HepG2 (cell line): Measurements from ENCODE around the gene SLC22A31. TPM values are rescaled to one million over a fixed set of nuclear protein-coding genes. Genes with fewer than 3 reads are reported as not detected.

Experiments used
- ATAC-seq: fragments of 200-7000 bp; cut with Tn5 transposase; 3 replicates; pipeline ENCODE4 v1.9.1; 2020; ENCODE audit warnings: mild to moderate bottlenecking, moderate library complexity
- BruUV-seq: library from RNA; stranded (reverse); fragments of 400-500 nt; replicated peaks from 2 replicates; lab custom pipeline; 2021; lab: Mats Ljungman, UMichigan
- CTCF ChIA-PET: fragments of 300-600 bp; formaldehyde crosslinking; extraction: SDS; loops from one replicate; lab custom pipeline; 2021; ENCODE audit warnings: low total read pairs, inconsistent platforms, low intra/inter-chr PET ratio; lab: Yijun Ruan, JAX
- POLR2A ChIA-PET: fragments of 350-600 bp; sonication (Branson Sonifier 250); formaldehyde crosslinking; loops from one replicate; lab custom pipeline; 2020; ENCODE audit warnings: antibody characterized with exemption, inconsistent platforms; lab: Yijun Ruan, JAX
- DNase-seq: peaks from one replicate; pipeline ENCODE4 v3.0.0-alpha.2; 2015; ENCODE audit warnings: low spot score
- FAIRE-seq: peaks from 3 replicates; lab custom pipeline; 2011; peaks lifted over from hg19 to GRCh38; lab: Jason Lieb, UNC
- H2AFZ ChIP-seq: one replicate; pipeline ENCODE4 v1.6.1; 2011; ENCODE audit warnings: low read length, inconsistent platforms
- H3K27ac ChIP-seq: fragments of 300-600 bp; 3 replicates; pipeline ENCODE4 v1.8.0; 2011; ENCODE audit warnings: mixed run types, mild to moderate bottlenecking, mixed read lengths, low read length, inconsistent platforms; ENCODE audit not compliant: insufficient read depth; ENCODE audit errors: extremely low read length
- H3K27me3 ChIP-seq, 2 experiments: fragments of 200-600 bp in 1 of 2; 2 replicates in 1 of 2; 3 replicates in 1 of 2; pipeline versions ENCODE4 v1.6.0 to v1.8.0; 2011; ENCODE audit warnings: low read length in 2 of 2, mild to moderate bottlenecking in 2 of 2, moderate library complexity in 2 of 2, inconsistent platforms in 1 of 2; ENCODE audit not compliant: insufficient read depth in 2 of 2, control insufficient read depth in 1 of 2
- H3K36me3 ChIP-seq, 2 experiments: fragments of 200-600 bp in 1 of 2; replicated peaks in 1 of 2; 2 replicates in 1 of 2; 3 replicates in 1 of 2; pipeline versions ENCODE4 v1.5.1 to v1.8.0; 2011; ENCODE audit warnings: low read length in 2 of 2, inconsistent platforms in 1 of 2; ENCODE audit not compliant: insufficient read depth in 2 of 2, control insufficient read depth in 1 of 2
- H3K4me1 ChIP-seq: 2 replicates; pipeline ENCODE4 v1.5.1; 2012; ENCODE audit warnings: low read length, inconsistent platforms; ENCODE audit not compliant: insufficient read depth
- H3K4me2 ChIP-seq: 2 replicates; pipeline ENCODE4 v1.6.0; 2011; ENCODE audit warnings: low read depth, low read length, inconsistent platforms
- H3K4me3 ChIP-seq, 3 experiments: fragments of 200-600 bp in 1 of 3; sonication (generic), shearing (Covaris generic) in 1 of 3; replicated peaks in 1 of 3; 2 replicates each; pipeline ENCODE4 v1.5.1; 2011 to 2016; ENCODE audit warnings: low read length in 3 of 3, inconsistent platforms in 2 of 3, low read depth in 2 of 3, mild to moderate bottlenecking in 2 of 3, control low read depth in 1 of 3, mixed read lengths in 1 of 3; ENCODE audit not compliant: insufficient read depth in 1 of 3
- H3K79me2 ChIP-seq: one replicate; pipeline ENCODE4 v1.6.1; 2011; ENCODE audit warnings: low read length, inconsistent platforms; ENCODE audit not compliant: insufficient read depth
- H3K9ac ChIP-seq: 2 replicates; pipeline ENCODE4 v1.6.0; 2011; ENCODE audit warnings: mild to moderate bottlenecking, low read depth, low read length, inconsistent platforms; ENCODE audit not compliant: insufficient read depth
- H3K9me3 ChIP-seq: 2 replicates; pipeline ENCODE4 v1.5.1; 2012; ENCODE audit warnings: mild to moderate bottlenecking, low read length
- H4K20me1 ChIP-seq: 2 replicates; pipeline ENCODE4 v1.6.0; 2011; ENCODE audit warnings: inconsistent platforms, mild to moderate bottlenecking, low read length, moderate library complexity; ENCODE audit not compliant: insufficient read depth
- BHLHE40 ChIP-seq: IDR thresholded peaks from 2 replicates; pipeline ENCODE4 v1.6.1; 2011; ENCODE audit warnings: low read length, improper control_type of control experiment
- GRHL1 ChIP-seq: sonication (generic); formaldehyde crosslinking; conservative IDR thresholded peaks from 2 replicates; pipeline ENCODE4 v1.8.0; 2022; ENCODE audit warnings: missing genetic modification reagents
- MLXIP ChIP-seq: sonication (generic); formaldehyde crosslinking; IDR thresholded peaks from 2 replicates; pipeline ENCODE4 v1.9.0; 2021; ENCODE audit warnings: missing genetic modification reagents, borderline replicate concordance
- TBL1XR1 ChIP-seq: fragments of 150-350 bp; IDR thresholded peaks from 2 replicates; pipeline ENCODE4 v1.6.1; 2014; ENCODE audit warnings: borderline replicate concordance, low read length; ENCODE audit not compliant: partially characterized antibody
- THYN1 ChIP-seq: sonication (generic); formaldehyde crosslinking; IDR thresholded peaks from 2 replicates; pipeline ENCODE4 v1.8.1; 2023; ENCODE audit warnings: low read depth, mild to moderate bottlenecking, moderate library complexity, missing genetic modification reagents, borderline replicate concordance
- USF2 ChIP-seq, 2 experiments: sonication (generic) in 1 of 2; formaldehyde crosslinking in 1 of 2; IDR thresholded peaks; 2 replicates each; pipeline versions ENCODE4 v1.5.1 to v1.6.1; 2011 to 2020; ENCODE audit warnings: borderline replicate concordance in 1 of 2, low read depth in 1 of 2, low read length in 1 of 2, mild to moderate bottlenecking in 1 of 2, missing genetic modification reagents in 1 of 2, moderate library complexity in 1 of 2
- ZNF333 ChIP-seq: sonication (generic); formaldehyde crosslinking; IDR thresholded peaks from 2 replicates; pipeline ENCODE4 v1.4.0; 2020; ENCODE audit warnings: mild to moderate bottlenecking, missing genetic modification reagents, borderline replicate concordance
- ZNF597 ChIP-seq: sonication (generic); formaldehyde crosslinking; IDR thresholded peaks from 2 replicates; pipeline ENCODE4 v1.5.0; 2020; ENCODE audit warnings: missing genetic modification reagents
- ZNF639 ChIP-seq: conservative IDR thresholded peaks from 2 replicates; pipeline ENCODE4 v1.6.1; 2018; ENCODE audit warnings: missing genetic modification reagents
- ZNF691 ChIP-seq: sonication (generic); formaldehyde crosslinking; IDR thresholded peaks from 2 replicates; pipeline ENCODE4 v1.4.0; 2020; ENCODE audit warnings: missing genetic modification reagents, low read depth, mild to moderate bottlenecking, borderline replicate concordance
- ZNF746 ChIP-seq: sonication (generic); formaldehyde crosslinking; IDR thresholded peaks from 2 replicates; pipeline ENCODE4 v1.8.0; 2022; ENCODE audit warnings: mild to moderate bottlenecking, missing genetic modification reagents
- WGBS: methylation state at CpG from one replicate; pipeline ENCODE4 v1.1.6; 2017; ENCODE audit warnings: low lambda C conversion rate; 5-methylcytosine and 5-hydroxymethylcytosine counted together
- in situ Hi-C: cut with HindIII; loops from 2 replicates; pipeline ENCODE4 v1.10.0; 2017; ENCODE audit warnings: low pct_unique_long_range_greater_than_20kb; ENCODE audit not compliant: extremely low pct_ligation_motif_present
- intact Hi-C: fragments of 100-400 bp; cut with micrococcal nuclease; formaldehyde crosslinking; loops from one replicate; pipeline ENCODE4 v1.10.0; 2022; ENCODE audit not compliant: unreplicated experiment
- polyA plus RNA-seq, 8 experiments: library from polyadenylated mRNA; depleted of rRNA in 3 of 8; stranded (reverse) in 7 of 8; unstranded in 1 of 8; fragments of >200 nt; fragmentation: Illumina TruSeq in 4 of 8; extraction: Trizol in 4 of 8; gene quantifications; 2 replicates each; pipeline versions ENCODE4 v1.2.1 to v1.2.3, GENCODE V29; 2011 to 2016; ENCODE audit warnings: low read depth in 4 of 8, missing spikeins in 1 of 8, mixed read lengths in 1 of 8; ENCODE audit not compliant: insufficient read depth in 1 of 8
- total RNA-seq, 5 experiments: library from RNA; depleted of rRNA; stranded (reverse); fragments of >200 nt; fragmentation: Illumina TruSeq; extraction: Trizol; gene quantifications; 2 replicates each; pipeline ENCODE4 v1.2.3, GENCODE V29; 2016; ENCODE audit warnings: low read depth in 1 of 5

The SLC22A31 gene
- total and polyA plus RNA-seq, 2 of the 13 experiments (the other 11 are each of a cell fraction or from before 2014, with no cell fraction given) = 67.3 to 83.3 TPM

- Histone ChIP-seq H4K20me1 (peaks cover 44% of the 10 kb centered on the region), H3K4me1 (peaks cover 51% of the 10 kb centered on the region), H3K4me3 (no peak overlapping the region), H3K79me2 (peaks cover 6% of the 10 kb centered on the region), H3K27ac (peak overlapping the region; percentile 11), H3K4me2 (no peak overlapping the region), H3K9ac (no peak overlapping the region), H2AFZ (no peak overlapping the region), H3K27me3 (peaks cover 0 to 26% of the 10 kb centered on the region in 2 experiments; a peak in 4 of 5 replicates), H3K9me3 (no peaks in the 10 kb centered on the region), H3K36me3 (no peaks in the 10 kb centered on the region)
- 39% methylated on average over 12 of the region's 19 CpGs for WGBS
- intact Hi-C loops = loop anchor here (1.0 kb wide), 1 partner anchor 15 kb away; no protein-coding TSS in a partner anchor
- in situ Hi-C loops = no loop called here
- DNase-seq (no peak), FAIRE-seq (no peak), ATAC-seq (peak; percentile 0; the same call in 2 of the 3 replicates)
- ChIA-PET CTCF (interaction anchor here (1.3 kb wide), 1 partner anchor 29 kb away, joined by 5 read pairs; no protein-coding TSS in a partner anchor), POLR2A (interaction anchor here (0.7 to 1.5 kb wide), 5 partner anchors 10 to 331 kb away, joined by 3 to 5 read pairs (median 3); partner anchors contain the start of genes GALNS, SLC22A31, TRAPPC2L and ZNF778)
- BruUV-seq = no TSS peak
- no peak for TF ChIP-seq TBL1XR1
- no peak for TF ChIP-seq MLXIP
- TF ChIP-seq ZNF597 = no peak
- TF ChIP-seq USF2 (IDR thresholded peaks at IDR 0.05; ENCODE audit: low read depth, low read length) = peak; percentile 56
- TF ChIP-seq USF2 (CRISPR knock-in tag; IDR thresholded peaks at IDR 0.05; ENCODE audit: borderline replicate concordance) = no peak
- no peak for TF ChIP-seq ZNF746 (CRISPR knock-in tag)
- TF ChIP-seq GRHL1 (CRISPR knock-in tag) = no peak
- TF ChIP-seq ZNF333 (CRISPR knock-in tag) = no peak
- no peak for TF ChIP-seq ZNF639 (CRISPR knock-in tag)
- TF ChIP-seq BHLHE40 = peak; percentile 76
- no peak for TF ChIP-seq THYN1 (CRISPR knock-in tag)
- TF ChIP-seq ZNF691 (CRISPR knock-in tag) = no peak
Observed at GRCh38 chr16:89187770-89188392, 12.5 kb downstream of the SLC22A31 start.
